ENCODE results near the gene AP1B1. TPM values are rescaled to one million over a fixed set of nuclear protein-coding genes. Genes with fewer than 3 reads are reported as not detected.
A peak's percentile ranks its signal among the peaks of the same experiment; 100 is the strongest.

The AP1B1 gene
- total and polyA plus RNA-seq, 2 donors from 2014 or later = 50.5 to 82.9 TPM

DNA sequence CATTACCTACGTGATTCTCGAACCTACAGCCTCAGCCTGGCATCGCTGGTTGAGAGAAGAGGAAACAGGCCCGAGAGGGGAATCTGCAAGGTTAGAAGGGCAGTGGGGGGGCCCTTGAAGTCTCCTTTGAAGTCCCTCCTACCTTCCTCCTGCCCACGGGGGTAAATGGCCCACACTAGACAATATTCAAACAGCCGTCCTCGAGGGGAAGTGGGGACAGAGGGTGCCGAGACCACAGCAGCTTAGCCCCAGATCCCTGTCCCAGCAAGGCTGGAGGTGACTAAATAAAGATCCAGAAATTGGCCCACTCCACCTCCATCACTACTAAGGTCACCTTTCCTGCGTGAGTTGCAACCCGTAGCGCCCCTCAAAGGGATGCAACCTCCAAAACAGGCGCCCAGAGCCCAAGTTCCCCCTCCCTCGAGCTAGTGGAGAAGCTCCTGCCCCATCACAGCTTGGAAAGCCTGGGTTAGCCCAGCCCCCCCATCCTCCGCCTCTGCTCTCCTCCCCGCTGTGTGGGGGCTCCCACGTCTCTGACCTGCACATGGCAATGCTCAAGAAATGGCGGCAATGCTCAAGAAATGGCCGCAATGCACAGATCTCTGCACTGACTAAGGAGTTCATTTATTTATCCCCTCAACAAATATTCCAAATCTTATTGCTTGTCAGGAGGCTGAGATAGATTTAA lies 72.1 kb downstream of the AP1B1 start:
- Histone ChIP-seq H3K4me1 (ENCODE audit: control insufficient read depth in 2 of 3, insufficient read depth in 2 of 3, low read depth in 1 of 3, low read length in 3 of 3) (peaks cover 0 to 13% (median 0%) of the 10 kb centered on the region in 3 donors), H3K36me3 (ENCODE audit: control insufficient read depth in 2 of 3, insufficient read depth in 3 of 3, low read length in 3 of 3) (no peaks in the 10 kb centered on the region), H3K9ac (ENCODE audit: low read length in 3 of 3) (no peak overlapping the region), H3K9me3 (ENCODE audit: control insufficient read depth in 2 of 3, insufficient read depth in 1 of 3, low read length in 3 of 3) (no peaks in the 10 kb centered on the region), H3K4me3 (ENCODE audit: low read length in 3 of 3) (no peak overlapping the region), H3K27ac (ENCODE audit: low read depth in 2 of 2, low read length in 2 of 2) (no peak overlapping the region), H3K27me3 (ENCODE audit: control insufficient read depth, insufficient read depth, low read length) (peaks cover 16% of the 10 kb centered on the region)
- FAIRE-seq = no peak
- peak in 1 of 5 donors; percentile 45 for DNase-seq
- intact Hi-C loops (cut with DNase I) = no loop called here
- TF ChIP-seq, protein P1, sequence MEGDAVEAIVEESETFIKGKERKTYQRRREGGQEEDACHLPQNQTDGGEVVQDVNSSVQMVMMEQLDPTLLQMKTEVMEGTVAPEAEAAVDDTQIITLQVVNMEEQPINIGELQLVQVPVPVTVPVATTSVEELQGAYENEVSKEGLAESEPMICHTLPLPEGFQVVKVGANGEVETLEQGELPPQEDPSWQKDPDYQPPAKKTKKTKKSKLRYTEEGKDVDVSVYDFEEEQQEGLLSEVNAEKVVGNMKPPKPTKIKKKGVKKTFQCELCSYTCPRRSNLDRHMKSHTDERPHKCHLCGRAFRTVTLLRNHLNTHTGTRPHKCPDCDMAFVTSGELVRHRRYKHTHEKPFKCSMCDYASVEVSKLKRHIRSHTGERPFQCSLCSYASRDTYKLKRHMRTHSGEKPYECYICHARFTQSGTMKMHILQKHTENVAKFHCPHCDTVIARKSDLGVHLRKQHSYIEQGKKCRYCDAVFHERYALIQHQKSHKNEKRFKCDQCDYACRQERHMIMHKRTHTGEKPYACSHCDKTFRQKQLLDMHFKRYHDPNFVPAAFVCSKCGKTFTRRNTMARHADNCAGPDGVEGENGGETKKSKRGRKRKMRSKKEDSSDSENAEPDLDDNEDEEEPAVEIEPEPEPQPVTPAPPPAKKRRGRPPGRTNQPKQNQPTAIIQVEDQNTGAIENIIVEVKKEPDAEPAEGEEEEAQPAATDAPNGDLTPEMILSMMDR (IDR thresholded peaks at IDR 0.05; ENCODE audit: borderline replicate concordance, extremely low read depth, insufficient read depth) = no peak

DNA sequence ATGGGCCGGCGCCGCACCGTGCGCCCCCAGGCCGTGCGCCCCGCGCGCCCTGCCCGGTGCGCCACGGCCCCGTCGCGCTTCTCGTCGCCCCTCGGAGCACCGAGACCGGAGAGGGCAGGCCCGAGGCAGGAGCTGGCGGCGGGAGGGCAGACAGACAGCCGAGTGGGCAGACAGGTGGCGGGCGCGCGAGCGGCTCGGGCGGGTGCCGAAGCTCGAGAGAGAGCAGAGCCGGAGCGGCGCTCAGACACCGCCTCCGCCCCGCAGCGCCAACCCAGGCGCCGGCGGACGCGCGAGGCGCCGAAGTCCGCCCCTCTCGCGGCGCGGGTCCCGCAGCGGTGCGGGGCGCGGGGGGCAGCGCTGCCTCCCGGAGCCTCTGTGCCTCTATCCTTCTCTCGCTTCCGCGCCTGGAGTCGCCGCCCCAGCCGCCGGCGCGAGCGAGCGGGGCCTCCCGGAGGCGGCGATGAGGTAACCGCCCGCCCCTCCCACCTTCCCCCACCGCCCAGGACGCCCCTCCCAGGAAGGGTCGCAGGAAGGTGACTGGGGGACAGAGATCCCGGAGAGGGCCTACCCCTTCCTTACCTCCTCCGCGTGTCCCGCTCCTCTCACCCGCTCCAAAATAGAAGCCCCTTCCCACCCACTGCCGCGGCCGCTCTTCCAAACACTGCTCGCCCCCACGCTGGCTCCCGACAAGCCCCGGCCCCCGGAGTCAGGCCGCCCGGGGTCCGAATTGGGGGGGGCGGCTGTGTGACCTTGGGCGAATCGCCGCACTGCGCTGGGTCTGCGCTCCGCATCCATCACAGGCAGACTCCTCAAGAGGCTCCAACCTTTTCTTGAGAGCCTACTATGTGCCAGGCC lies 72.9 kb downstream of the AP1B1 start, which contains the start of gene RASL10A:
TSS of gene RASL10A (minus strand) at position 412 of the 855 bp plus-strand sequence. CDS start 451 bp downstream, outside the sequence.
- no peaks in the 10 kb centered on the region for H3K9me3 ChIP-seq (ENCODE audit: control insufficient read depth in 2 of 3, insufficient read depth in 1 of 3, low read length in 3 of 3)
- no peak within 1 kb of the TSS for H3K4me3 ChIP-seq (ENCODE audit: low read length in 3 of 3)
- FAIRE-seq (no peak), DNase-seq (peak in 3 of 5 donors; percentile 59 to 84 (median 59))
- no peak within 1 kb of the TSS for H3K27ac ChIP-seq (ENCODE audit: low read depth in 2 of 2, low read length in 2 of 2)
- H3K9ac ChIP-seq (ENCODE audit: low read length in 3 of 3) = no peak within 1 kb of the TSS
- H3K4me1 ChIP-seq (ENCODE audit: control insufficient read depth in 2 of 3, insufficient read depth in 2 of 3, low read depth in 1 of 3, low read length in 3 of 3) = peaks cover 0 to 18% (median 0%) of the 10 kb centered on the region in 3 donors
- TF ChIP-seq, protein P1 (IDR thresholded peaks at IDR 0.05; ENCODE audit: borderline replicate concordance, extremely low read depth, insufficient read depth) = no peak
- H3K36me3 ChIP-seq (ENCODE audit: control insufficient read depth in 2 of 3, insufficient read depth in 3 of 3, low read length in 3 of 3) = no peaks in the 10 kb centered on the region
- peaks cover 16% of the 10 kb centered on the region for H3K27me3 ChIP-seq (ENCODE audit: control insufficient read depth, insufficient read depth, low read length)
- intact Hi-C loops (cut with DNase I) = no loop called here

DNA sequence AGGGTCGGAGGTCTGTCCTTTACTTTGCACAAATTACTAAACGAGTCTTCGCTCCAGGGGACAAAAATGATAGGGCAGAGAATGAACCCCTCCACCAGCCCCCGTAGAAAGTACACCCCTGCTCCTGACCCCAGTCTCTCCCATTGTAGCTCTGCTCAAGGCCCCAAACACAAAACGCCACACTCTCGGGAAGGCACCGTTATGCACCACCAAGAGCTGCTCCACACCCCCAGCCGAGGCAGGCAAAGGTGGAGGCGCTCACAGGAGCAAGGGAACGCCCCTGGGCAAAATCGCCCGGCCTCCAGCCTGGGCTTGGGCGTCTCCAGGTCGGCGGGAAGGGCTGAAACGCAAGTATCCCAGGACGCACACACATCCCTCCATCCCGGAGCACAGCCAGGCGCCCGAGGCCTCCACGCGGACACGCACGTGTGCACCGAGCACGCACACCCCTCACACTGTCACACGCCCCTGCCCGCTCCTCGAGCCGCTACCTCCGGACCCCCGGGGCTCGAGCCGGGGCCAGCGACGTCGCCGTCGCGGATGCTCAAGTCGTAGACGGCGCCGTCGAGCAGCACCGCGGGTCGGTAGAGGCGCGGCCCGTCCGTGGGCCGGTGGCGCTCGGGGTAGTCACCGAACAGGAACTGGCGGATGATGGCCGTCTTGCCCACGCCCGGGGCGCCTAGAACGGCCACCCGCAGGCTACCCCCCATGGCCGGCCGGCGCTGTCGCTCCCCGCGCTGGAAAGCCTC lies 73.7 kb downstream of the AP1B1 start:
- Histone ChIP-seq H3K4me3 (ENCODE audit: low read length in 3 of 3) (no peak overlapping the region), H3K9ac (ENCODE audit: low read length in 3 of 3) (no peak overlapping the region), H3K36me3 (ENCODE audit: control insufficient read depth in 2 of 3, insufficient read depth in 3 of 3, low read length in 3 of 3) (no peaks in the 10 kb centered on the region), H3K4me1 (ENCODE audit: control insufficient read depth in 2 of 3, insufficient read depth in 2 of 3, low read depth in 1 of 3, low read length in 3 of 3) (peaks cover 0 to 22% (median 0%) of the 10 kb centered on the region in 3 donors), H3K9me3 (ENCODE audit: control insufficient read depth in 2 of 3, insufficient read depth in 1 of 3, low read length in 3 of 3) (no peaks in the 10 kb centered on the region), H3K27me3 (ENCODE audit: control insufficient read depth, insufficient read depth, low read length) (peaks cover 16% of the 10 kb centered on the region), H3K27ac (ENCODE audit: low read depth in 2 of 2, low read length in 2 of 2) (no peak overlapping the region)
- DNase-seq (peak in 2 of 5 donors; percentile 68 to 74), FAIRE-seq (no peak)
- TF ChIP-seq, protein P1 (IDR thresholded peaks at IDR 0.05; ENCODE audit: borderline replicate concordance, extremely low read depth, insufficient read depth) = no peak
- intact Hi-C loops (cut with DNase I) = no loop called here
